Activated CD4-positive, alpha-beta T cell treated with anti-CD3 and anti-CD28 coated beads for 36 hours (primary cell): ENCODE results near the gene STAT5A. TPM values are rescaled to one million over a fixed set of nuclear protein-coding genes. Genes with fewer than 3 reads are reported as not detected.
"Not testable (repeated sequence)": the region's sequence is repeated elsewhere in the genome, so short reads cannot be mapped to it uniquely, and the experiment has no call there.

Experiments
- ATAC-seq: fragments of 200-7000 bp; cut with Tn5 transposase; one replicate; pipeline ENCODE4 v1.10.0; 2021; ENCODE audit warnings: mild to moderate bottlenecking, moderate library complexity
- CTCF ChIA-PET: fragments of 350-600 bp; sonication (Branson Sonifier 250); formaldehyde crosslinking; loops from one replicate; lab custom pipeline; 2021; ENCODE audit warnings: antibody characterized with exemption; lab: Charles Lee
- POLR2A ChIA-PET: fragments of 350-600 bp; sonication (Branson Sonifier 250); formaldehyde crosslinking; loops from one replicate; lab custom pipeline; 2021; ENCODE audit warnings: antibody characterized with exemption, inconsistent platforms; lab: Charles Lee
- DNase-seq: peaks from one replicate; pipeline ENCODE4 v3.0.0-alpha.2; 2020
- H3K27ac Mint-ChIP-seq: one replicate; pipeline ENCODE4 v1.8.0; 2021; ENCODE audit warnings: mixed read lengths
- H3K27me3 Mint-ChIP-seq: one replicate; pipeline ENCODE4 v1.8.0; 2021; ENCODE audit warnings: mixed read lengths
- H3K36me3 Mint-ChIP-seq: one replicate; pipeline ENCODE4 v1.8.0; 2021; ENCODE audit warnings: low read depth, mixed read lengths
- H3K4me1 Mint-ChIP-seq: one replicate; pipeline ENCODE4 v1.8.0; 2021; ENCODE audit warnings: mixed read lengths
- H3K4me3 Mint-ChIP-seq: one replicate; pipeline ENCODE4 v1.8.0; 2021; ENCODE audit warnings: mild to moderate bottlenecking, moderate library complexity, mixed read lengths
- H3K9me3 Mint-ChIP-seq: one replicate; pipeline ENCODE4 v1.8.0; 2021; ENCODE audit warnings: low read depth, mixed read lengths
- intact Hi-C, 2 experiments: fragments of 100-400 bp; cut with DNase I in 1 of 2; cut with micrococcal nuclease in 1 of 2; formaldehyde crosslinking; loops; one replicate each; pipeline versions ENCODE4 v1.14.2 to v1.15.1; 2022 to 2024; cut with DNase I, micrococcal nuclease
- total RNA-seq, 2 experiments: library from RNA; stranded (reverse); gene quantifications; one replicate each; pipeline ENCODE4 v1.2.3, GENCODE V29; 2021

The STAT5A gene
- 100 to 1,000 TPM; 178 to 203 TPM for total RNA-seq

DNA sequence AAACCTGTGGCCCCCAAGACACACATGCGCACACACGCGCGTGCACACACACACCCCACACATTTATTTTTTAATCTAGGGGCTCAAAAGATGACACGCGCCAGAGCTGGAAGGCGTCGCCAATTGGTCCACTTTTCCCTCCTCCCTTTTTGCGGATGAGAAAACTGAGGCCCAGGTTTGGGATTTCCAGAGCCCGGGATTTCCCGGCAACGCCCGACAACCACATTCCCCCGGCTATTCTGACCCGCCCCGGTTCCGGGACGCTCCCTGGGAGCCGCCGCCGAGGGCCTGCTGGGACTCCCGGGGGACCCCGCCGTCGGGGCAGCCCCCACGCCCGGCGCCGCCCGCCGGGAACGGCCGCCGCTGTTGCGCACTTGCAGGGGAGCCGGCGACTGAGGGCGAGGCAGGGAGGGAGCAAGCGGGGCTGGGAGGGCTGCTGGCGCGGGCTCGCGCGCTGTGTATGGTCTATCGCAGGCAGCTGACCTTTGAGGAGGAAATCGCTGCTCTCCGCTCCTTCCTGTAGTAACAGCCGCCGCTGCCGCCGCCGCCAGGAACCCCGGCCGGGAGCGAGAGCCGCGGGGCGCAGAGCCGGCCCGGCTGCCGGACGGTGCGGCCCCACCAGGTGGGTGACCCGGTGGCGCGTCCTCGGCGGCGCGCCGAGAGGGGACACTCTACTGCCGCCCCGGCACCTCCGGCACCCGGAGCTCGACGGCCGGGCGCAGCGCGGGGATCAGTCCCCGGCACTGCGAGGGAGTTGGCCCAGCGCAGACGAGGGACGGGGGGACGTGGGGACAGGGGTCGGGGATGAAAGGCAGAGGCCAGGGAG lies at the start of gene STAT5A:
STAT5A (plus strand) TSS at position 522 of the 826 bp plus-strand sequence. CDS start 914 bp downstream, outside the sequence.
- Mint-ChIP-seq H3K4me1 (peaks cover 63% of the 10 kb centered on the region), H3K27me3 (no peaks in the 10 kb centered on the region), H3K36me3 (peaks cover 55% of the 10 kb centered on the region), H3K4me3 (peak within 1 kb of the TSS; percentile 81), H3K27ac (peak within 1 kb of the TSS; percentile 96), H3K9me3 (no peaks in the 10 kb centered on the region)
- CTCF ChIA-PET = interaction anchor here (0.5 to 9.3 kb wide), 6 partner anchors 24 to 143 kb away, joined by 3 to 55 read pairs (median 4); partner anchors contain the start of gene GHDC
- intact Hi-C loops = loop anchor here (1.0 to 5.0 kb wide), 11 partner anchors 11 to 319 kb away; partner anchors contain the start of genes DHX58 (in 1 of the 2), DNAJC7 (in 1 of the 2), RETREG3 (in 1 of the 2) and STAT3 (in 1 of the 2)
- POLR2A ChIA-PET = interaction anchor here (0.6 to 5.4 kb wide), 9 partner anchors 13 to 209 kb away, joined by 3 to 44 read pairs (median 6); partner anchors contain the start of gene STAT5B
- DNase-seq = peak; percentile 90
- ATAC-seq = peak; percentile 65

DNA sequence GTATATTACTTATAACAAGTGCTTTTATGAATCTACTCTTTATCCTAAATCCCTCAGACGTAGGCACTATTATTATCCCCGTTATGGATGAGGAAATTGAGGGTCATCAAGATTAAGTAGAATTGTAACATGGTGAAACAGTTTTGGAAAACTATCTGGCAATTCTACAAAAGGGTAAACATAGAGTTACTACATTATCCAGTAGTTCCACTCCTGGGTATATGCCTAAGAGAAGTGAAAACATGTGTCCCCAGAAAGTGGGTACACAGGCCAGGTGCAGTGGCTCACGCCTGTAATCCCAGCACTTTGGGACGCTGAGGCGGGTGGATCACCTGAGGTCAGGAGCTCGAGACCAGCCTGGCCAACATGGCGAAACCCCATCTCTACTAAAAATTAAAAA lies 48.7 kb upstream of the STAT5A start:
- H3K4me1 Mint-ChIP-seq = peaks cover 44% of the 10 kb centered on the region
- H3K4me3 Mint-ChIP-seq, POLR2A ChIA-PET: not testable (repeated sequence)

DNA sequence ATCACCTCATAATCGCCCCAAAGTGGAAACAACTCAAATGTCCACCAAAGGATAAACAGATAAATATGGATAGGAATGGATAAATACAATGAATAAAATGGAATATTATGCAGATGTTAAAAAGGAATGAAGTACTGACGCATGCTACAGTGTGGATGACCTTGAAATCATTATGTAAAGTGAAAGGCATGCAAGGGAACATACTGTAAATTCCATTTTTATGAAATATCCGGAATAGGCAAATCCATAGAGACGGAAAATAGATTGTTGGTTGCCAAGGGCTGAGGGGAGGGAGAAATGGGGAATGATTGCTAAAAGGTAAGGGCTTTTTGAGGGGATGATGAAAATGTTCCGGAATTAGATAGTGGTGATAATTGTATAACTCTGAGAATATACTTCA lies 48.1 kb upstream of the STAT5A start:
- ATAC-seq (no peak), DNase-seq (no peak)
- Mint-ChIP-seq H3K27me3 (no peaks in the 10 kb centered on the region), H3K36me3 (peaks cover 8% of the 10 kb centered on the region), H3K4me3 (no peak overlapping the region), H3K27ac (no peak overlapping the region), H3K9me3 (no peaks in the 10 kb centered on the region), H3K4me1 (peaks cover 38% of the 10 kb centered on the region)
- intact Hi-C loops = no loop called here
- POLR2A ChIA-PET = no interaction called here
- CTCF ChIA-PET = interaction anchor here (0.6 to 6.9 kb wide), 2 partner anchors 10 to 17 kb away, joined by 3 to 34 read pairs; no protein-coding TSS in a partner anchor

More for the DNA sequence above, 48.7 kb upstream of the STAT5A start:
- ATAC-seq, DNase-seq, H3K27me3 Mint-ChIP-seq, intact Hi-C loops, H3K9me3 Mint-ChIP-seq, H3K27ac Mint-ChIP-seq: not testable (repeated sequence)
- CTCF ChIA-PET = interaction anchor here (0.5 to 6.9 kb wide), 3 partner anchors 10 to 218 kb away, joined by 3 to 34 read pairs (median 4); no protein-coding TSS in a partner anchor
- H3K36me3 Mint-ChIP-seq = peaks cover 11% of the 10 kb centered on the region

DNA sequence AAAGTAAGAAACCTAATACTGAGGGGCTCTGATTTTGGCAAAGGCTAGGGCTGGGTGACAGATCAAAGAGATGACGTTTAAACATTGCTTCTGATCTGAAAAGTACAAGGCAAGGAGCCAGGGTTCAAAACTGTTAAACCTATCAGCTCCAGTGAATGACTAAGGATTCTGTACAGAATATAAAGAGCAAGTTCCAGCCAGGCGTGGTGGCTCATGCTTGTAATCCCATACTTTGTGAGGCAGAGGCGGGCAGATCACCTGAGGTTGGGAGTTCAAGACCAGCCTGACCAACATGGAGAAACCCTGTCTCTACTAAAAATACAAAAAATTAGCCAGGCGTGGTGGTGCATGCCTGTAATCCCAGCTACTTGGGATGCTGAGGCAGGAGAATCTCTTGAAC lies 47.4 kb upstream of the STAT5A start:
- DNase-seq, POLR2A ChIA-PET, H3K9me3 Mint-ChIP-seq, H3K27me3 Mint-ChIP-seq, H3K36me3 Mint-ChIP-seq, ATAC-seq, H3K4me3 Mint-ChIP-seq, H3K27ac Mint-ChIP-seq, intact Hi-C loops: not testable (repeated sequence)
- H3K4me1 Mint-ChIP-seq = peaks cover 37% of the 10 kb centered on the region
- CTCF ChIA-PET = interaction anchor here (6.9 kb wide), 1 partner anchor 18 kb away, joined by 34 read pairs; no protein-coding TSS in a partner anchor

DNA sequence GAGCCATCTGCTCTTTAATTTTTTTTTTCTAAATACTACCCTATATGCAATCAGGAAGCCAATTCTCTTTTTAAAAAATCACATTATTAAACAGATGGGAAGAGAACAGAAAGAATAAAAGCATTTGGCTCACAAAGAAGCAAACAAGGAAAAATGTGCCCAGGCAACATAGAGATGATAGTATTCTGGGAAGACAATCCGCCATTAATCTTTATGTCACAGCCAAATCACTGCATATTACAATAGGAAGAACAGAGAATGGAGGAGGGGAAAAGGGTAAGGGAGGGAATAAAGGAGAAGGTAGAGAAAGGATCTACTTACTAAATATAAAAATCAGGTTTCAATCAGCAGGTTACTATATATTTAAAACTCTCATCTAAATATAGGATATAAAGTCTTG lies 46.4 kb upstream of the STAT5A start:
- intact Hi-C loops = no loop called here
- no peaks in the 10 kb centered on the region for H3K27me3 Mint-ChIP-seq
- H3K9me3 Mint-ChIP-seq = no peaks in the 10 kb centered on the region
- no peak overlapping the region for H3K27ac Mint-ChIP-seq
- no peak overlapping the region for H3K4me3 Mint-ChIP-seq
- ATAC-seq = no peak
- no peak for DNase-seq
- POLR2A ChIA-PET = no interaction called here
- peaks cover 41% of the 10 kb centered on the region for H3K4me1 Mint-ChIP-seq
- CTCF ChIA-PET = interaction anchor here (0.7 kb wide), 1 partner anchor 146 kb away, joined by 3 read pairs; the partner anchor contains the start of gene STAT3
- peaks cover 16% of the 10 kb centered on the region for H3K36me3 Mint-ChIP-seq

DNA sequence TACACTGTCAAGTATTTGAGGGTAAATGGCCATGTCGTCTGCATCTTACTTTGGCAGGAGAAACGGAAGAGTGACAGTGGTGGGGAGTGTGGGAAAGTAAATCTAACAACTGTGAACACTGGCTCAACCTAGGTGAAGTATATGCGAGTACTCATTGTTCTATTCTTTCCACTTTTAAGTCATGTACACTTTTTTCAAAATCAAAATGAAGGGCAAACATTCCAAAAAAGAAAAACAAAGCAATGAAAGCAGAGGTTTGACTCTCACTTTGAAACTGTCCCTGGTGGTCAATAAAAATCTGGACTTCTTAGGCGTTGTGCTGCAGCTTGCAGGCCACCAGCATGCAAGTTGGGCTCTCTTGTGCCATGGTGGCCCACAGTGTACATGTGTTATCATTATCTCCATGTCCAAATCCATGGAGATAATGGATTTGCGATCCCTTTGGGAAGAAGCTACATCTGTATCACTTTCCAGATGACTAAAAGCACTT lies 44.8 kb upstream of the STAT5A start:
- POLR2A ChIA-PET = no interaction called here
- H3K4me1 Mint-ChIP-seq = peaks cover 54% of the 10 kb centered on the region
- CTCF ChIA-PET = interaction anchor here (2.1 kb wide), 1 partner anchor 21 kb away, joined by 7 read pairs; no protein-coding TSS in a partner anchor
- intact Hi-C loops = no loop called here
- H3K27me3 Mint-ChIP-seq = no peaks in the 10 kb centered on the region
- H3K36me3 Mint-ChIP-seq = peaks cover 26% of the 10 kb centered on the region
- H3K27ac Mint-ChIP-seq = peak overlapping the region; percentile 11
- no peak overlapping the region for H3K4me3 Mint-ChIP-seq
- H3K9me3 Mint-ChIP-seq = no peaks in the 10 kb centered on the region
- DNase-seq (no peak), ATAC-seq (no peak)

DNA sequence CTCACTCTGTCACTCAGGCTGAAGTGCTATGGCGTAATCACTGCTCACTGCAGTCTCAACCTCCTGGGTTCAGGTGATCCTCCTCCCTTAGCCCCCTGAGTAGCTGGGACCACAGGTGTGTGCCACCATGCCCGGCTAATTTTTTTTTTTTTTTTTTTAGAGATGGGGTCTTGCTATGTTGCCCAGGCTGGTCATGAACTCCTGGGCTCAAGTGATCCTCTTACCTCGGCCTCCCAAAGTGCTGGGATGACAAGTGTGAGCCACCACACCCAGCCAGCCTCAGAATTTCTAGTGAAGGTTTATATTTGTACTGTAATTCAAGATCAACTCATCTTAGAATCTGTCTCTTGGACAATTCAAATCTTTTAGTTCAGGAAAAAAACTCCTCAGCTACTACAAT lies 44.2 kb upstream of the STAT5A start:
- H3K4me3 Mint-ChIP-seq, H3K9me3 Mint-ChIP-seq, H3K27me3 Mint-ChIP-seq, intact Hi-C loops, DNase-seq, POLR2A ChIA-PET, H3K27ac Mint-ChIP-seq, ATAC-seq: not testable (repeated sequence)
- Mint-ChIP-seq H3K4me1 (peaks cover 57% of the 10 kb centered on the region), H3K36me3 (peaks cover 30% of the 10 kb centered on the region)
- CTCF ChIA-PET = interaction anchor here (2.1 kb wide), 1 partner anchor 21 kb away, joined by 7 read pairs; no protein-coding TSS in a partner anchor

DNA sequence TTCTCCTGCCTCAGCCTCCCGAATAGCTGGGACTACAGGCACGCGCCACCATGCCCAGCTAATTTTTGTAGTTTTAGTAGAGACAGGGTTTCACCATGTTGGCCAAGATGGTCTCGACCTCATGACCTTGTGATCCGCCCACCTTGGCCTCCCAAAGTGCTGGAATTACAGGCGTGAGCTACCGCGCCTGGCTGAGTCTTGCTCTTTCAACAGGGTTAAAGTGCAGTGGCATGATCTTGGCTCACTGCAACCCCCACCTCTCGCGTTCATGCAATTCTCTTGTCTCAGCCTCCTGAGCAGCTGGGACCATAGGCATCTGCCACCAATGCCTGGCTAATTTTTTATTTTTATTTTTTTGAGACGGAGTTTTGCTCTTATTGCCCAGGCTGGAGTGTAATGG lies 43.1 kb upstream of the STAT5A start:
- Mint-ChIP-seq H3K4me1 (peaks cover 58% of the 10 kb centered on the region), H3K36me3 (peaks cover 33% of the 10 kb centered on the region)
- intact Hi-C loops, ATAC-seq, H3K4me3 Mint-ChIP-seq, H3K27ac Mint-ChIP-seq, H3K9me3 Mint-ChIP-seq, DNase-seq, H3K27me3 Mint-ChIP-seq: not testable (repeated sequence)
- POLR2A ChIA-PET = interaction anchor here (0.6 kb wide), 1 partner anchor 58 kb away, joined by 3 read pairs; no protein-coding TSS in a partner anchor
- CTCF ChIA-PET = interaction anchor here (0.5 kb wide), 1 partner anchor 434 kb away, joined by 4 read pairs; no protein-coding TSS in a partner anchor

DNA sequence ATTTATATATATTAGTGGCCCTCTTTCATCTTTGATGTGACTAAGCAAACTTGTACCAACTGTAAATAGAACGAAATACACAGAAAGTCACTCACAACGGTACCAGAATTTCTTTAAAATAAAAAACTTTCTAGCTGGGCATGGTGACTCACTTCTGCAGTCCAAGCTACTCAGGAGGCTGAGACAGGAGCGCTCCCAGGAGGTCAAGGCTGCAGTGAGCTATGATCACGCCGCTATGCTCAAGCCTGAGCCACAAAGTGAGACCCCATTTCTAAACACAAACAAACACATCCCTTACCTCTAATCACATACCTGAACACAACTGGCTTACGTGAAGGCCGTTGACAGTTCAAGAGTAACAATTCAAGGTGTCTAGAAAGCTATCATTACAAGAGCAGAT lies 41.8 kb upstream of the STAT5A start:
- Mint-ChIP-seq H3K9me3 (no peaks in the 10 kb centered on the region), H3K4me3 (peak overlapping the region; percentile 44), H3K27me3 (no peaks in the 10 kb centered on the region), H3K36me3 (peaks cover 30% of the 10 kb centered on the region), H3K27ac (peak overlapping the region; percentile 100), H3K4me1 (peaks cover 62% of the 10 kb centered on the region)
- POLR2A ChIA-PET = interaction anchor here (0.6 to 1.4 kb wide), 3 partner anchors 25 to 1600 kb away, joined by 3 to 4 read pairs (median 4); no protein-coding TSS in a partner anchor
- CTCF ChIA-PET = interaction anchor here (0.8 to 11.6 kb wide), 9 partner anchors 14 to 214 kb away, joined by 3 to 84 read pairs (median 4); no protein-coding TSS in a partner anchor
- intact Hi-C loops = no loop called here
- peak; percentile 36 for DNase-seq
- no peak for ATAC-seq

DNA sequence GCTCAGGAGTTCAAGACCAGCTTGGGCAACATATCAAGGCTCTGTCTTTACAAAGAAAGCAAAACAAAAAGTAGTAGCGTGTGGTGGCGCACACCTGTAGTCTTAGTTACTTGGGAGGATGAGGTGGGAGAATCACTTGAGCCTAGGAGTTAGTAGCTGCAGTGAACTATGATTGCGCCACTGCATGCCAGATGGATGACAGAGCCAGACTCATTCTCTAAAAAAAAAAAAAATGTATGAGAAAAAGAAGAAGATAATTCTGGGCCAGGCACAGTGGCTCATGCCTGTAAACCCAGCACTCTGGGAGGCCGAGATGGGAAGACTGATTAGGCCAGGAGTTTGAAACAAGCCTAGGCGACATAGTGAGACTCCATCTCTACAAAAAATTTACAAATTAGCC lies 40.6 kb upstream of the STAT5A start:
- Mint-ChIP-seq H3K4me3 (peak overlapping the region; percentile 79), H3K27me3 (no peaks in the 10 kb centered on the region), H3K9me3 (no peaks in the 10 kb centered on the region)

More for the DNA sequence above, 40.6 kb upstream of the STAT5A start:
- ATAC-seq (no peak), DNase-seq (no peak)
- CTCF ChIA-PET = interaction anchor here (0.7 to 11.6 kb wide), 8 partner anchors 17 to 321 kb away, joined by 3 to 84 read pairs (median 4); no protein-coding TSS in a partner anchor
- peaks cover 33% of the 10 kb centered on the region for H3K36me3 Mint-ChIP-seq
- peak overlapping the region; percentile 100 for H3K27ac Mint-ChIP-seq
- POLR2A ChIA-PET = interaction anchor here (0.6 to 3.2 kb wide), 6 partner anchors 21 to 64 kb away, joined by 4 to 53 read pairs (median 4); no protein-coding TSS in a partner anchor
- peaks cover 66% of the 10 kb centered on the region for H3K4me1 Mint-ChIP-seq
- intact Hi-C loops = loop anchor here (1.0 kb wide), 3 partner anchors 41 to 142 kb away; partner anchors contain the start of gene STAT5A (in 2 of the 2)
